ENCODE measurements around the gene SIN3B.
A peak's percentile ranks its signal among the peaks of the same experiment; 100 is the strongest.

The SIN3B gene

DNA sequence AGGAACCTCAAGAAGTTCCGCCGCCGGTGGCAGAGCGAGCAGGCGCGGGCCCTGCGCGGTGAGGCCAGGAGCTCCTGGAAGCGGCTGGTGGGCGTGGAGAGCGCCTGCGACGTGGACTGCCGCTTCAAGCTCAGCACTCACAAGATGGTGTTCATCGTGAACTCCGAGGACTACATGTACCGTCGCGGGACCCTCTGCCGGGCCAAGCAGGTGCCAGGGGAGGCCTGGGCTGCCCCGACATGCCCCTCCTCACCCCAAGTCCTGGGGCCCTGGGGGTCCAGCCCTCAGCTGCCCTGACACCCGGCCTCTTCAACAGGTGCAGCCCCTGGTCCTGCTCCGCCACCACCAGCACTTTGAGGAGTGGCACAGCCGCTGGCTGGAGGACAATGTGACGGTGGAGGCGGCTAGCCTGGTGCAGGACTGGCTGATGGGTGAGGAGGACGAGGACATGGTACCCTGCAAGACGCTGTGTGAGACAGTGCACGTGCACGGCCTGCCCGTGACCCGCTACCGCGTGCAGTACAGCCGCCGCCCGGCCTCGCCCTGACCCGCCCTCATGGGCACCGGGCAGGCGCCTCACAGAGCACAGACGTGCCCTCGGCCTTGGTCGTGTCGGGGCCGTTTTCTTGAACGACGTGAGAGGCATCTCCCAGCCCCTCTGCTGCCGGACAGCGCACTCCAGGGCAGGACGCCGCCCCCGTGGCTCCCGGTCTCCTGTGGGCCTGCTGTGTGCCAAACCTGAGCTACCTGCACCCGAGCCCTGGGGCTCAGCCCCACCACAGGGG lies 49.2 kb downstream of the SIN3B start:
- Mint-ChIP-seq H3K9me3 (peaks cover 0 to 14% of the 10 kb centered on the region in 2 donors), H3K4me1 (ENCODE audit: low read depth in 2 of 2) (peaks cover 11 to 12% of the 10 kb centered on the region in 2 donors), H3K36me3 (ENCODE audit: insufficient read depth) (peaks cover 16% of the 10 kb centered on the region), H3K27ac (no peak overlapping the region), H3K4me3 (no peak overlapping the region), H3K27me3 (no peaks in the 10 kb centered on the region)
- ATAC-seq (replicated peaks) = no peak
- no peak for DNase-seq

DNA sequence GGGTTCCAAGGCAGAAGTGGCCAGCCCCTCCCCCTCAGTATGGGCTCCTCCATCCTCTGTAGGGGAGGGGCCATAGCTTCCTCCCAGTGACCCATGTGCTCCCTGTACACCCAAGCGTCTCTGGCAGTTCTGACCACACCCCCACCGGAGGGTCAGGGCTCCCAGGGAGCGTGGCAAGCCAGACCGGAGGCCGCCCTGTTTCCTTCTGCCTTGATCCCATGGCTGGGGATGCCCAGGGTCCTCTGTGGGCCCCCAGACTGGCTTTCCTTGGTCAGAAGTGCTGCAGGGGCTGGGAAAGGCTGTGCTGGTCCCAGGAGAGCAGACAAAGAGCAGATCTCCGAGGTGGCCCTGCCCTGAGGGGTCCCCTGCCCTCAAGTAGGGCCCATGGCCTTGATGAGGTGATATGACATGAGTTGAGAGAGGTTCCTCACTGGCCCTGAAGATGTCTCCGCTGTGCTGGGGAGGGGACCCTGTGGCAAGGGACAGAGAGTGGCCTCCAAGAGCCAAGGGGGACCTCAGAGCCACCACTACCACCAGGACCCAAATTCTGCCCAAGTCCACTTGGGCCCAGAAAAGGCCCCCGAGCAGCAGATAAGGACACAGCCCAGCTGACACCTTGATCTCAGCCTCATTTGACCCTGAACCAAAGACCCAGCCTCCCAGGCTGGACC lies 51.8 kb downstream of the SIN3B start:
- no peak overlapping the region for H3K4me3 Mint-ChIP-seq
- H3K4me1 Mint-ChIP-seq (ENCODE audit: low read depth in 2 of 2) = peaks cover 0 to 3% of the 10 kb centered on the region in 2 donors
- peaks cover 3% of the 10 kb centered on the region for H3K36me3 Mint-ChIP-seq (ENCODE audit: insufficient read depth)
- no peaks in the 10 kb centered on the region for H3K27me3 Mint-ChIP-seq
- no peak overlapping the region for H3K27ac Mint-ChIP-seq
- DNase-seq (no peak), ATAC-seq (replicated peaks) (no peak)
- peaks cover 0 to 12% of the 10 kb centered on the region in 2 donors for H3K9me3 Mint-ChIP-seq

DNA sequence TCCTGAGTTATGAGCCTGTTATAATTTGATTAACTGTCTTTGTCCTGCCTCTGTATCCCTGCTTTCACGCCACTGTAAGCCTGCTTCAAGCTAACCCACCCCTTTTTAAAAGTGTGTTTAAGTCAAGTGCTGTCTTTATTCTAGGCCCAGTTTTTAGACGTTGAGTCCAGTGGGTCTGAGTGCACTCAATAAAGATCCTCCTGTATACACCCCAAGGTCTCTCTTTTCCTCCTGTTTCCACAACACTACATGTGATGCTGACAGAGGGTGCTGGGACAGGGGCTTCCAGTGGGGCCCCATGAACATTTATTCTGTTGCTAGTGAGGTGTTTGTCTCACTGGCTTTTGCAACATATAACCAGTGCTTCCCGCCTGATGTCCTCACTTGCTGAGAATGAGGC lies 52.9 kb downstream of the SIN3B start:
- peaks cover 0 to 12% of the 10 kb centered on the region in 2 donors for H3K9me3 Mint-ChIP-seq
- DNase-seq (no peak), ATAC-seq (replicated peaks) (no peak)
- peaks cover 0 to 3% of the 10 kb centered on the region in 2 donors for H3K4me1 Mint-ChIP-seq (ENCODE audit: low read depth in 2 of 2)
- no peak overlapping the region for H3K4me3 Mint-ChIP-seq
- no peaks in the 10 kb centered on the region for H3K27me3 Mint-ChIP-seq
- no peak overlapping the region for H3K27ac Mint-ChIP-seq
- H3K36me3 Mint-ChIP-seq (ENCODE audit: insufficient read depth) = peaks cover 3% of the 10 kb centered on the region

DNA sequence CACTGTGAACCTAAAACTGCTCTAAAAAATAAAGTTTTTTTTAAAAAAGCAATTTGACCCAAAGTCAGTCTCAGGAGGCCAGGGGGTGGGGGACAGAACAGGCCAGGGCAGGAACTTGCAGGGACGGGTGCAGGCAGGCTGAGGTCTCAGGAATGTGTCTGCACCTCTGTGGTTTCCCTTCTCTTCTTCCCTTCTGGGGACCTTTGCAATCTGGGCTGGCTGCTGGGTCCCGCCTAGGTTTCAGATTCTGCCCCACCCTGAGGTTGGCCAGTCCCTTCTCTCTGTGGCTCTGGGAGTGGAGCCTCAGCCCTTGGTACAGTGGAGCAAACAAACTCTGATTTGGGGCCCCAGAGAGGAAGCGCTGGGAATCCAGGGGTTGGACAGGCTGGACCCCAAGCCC lies 54.3 kb downstream of the SIN3B start:
- Mint-ChIP-seq H3K4me1 (ENCODE audit: low read depth in 2 of 2) (peaks cover 2 to 3% of the 10 kb centered on the region in 2 donors), H3K36me3 (ENCODE audit: insufficient read depth) (no peaks in the 10 kb centered on the region), H3K4me3 (no peak overlapping the region), H3K27ac (no peak overlapping the region), H3K27me3 (peaks cover 0 to 9% of the 10 kb centered on the region in 2 donors), H3K9me3 (peaks cover 0 to 12% of the 10 kb centered on the region in 2 donors)
- no peak for ATAC-seq (replicated peaks)
- DNase-seq = no peak

DNA sequence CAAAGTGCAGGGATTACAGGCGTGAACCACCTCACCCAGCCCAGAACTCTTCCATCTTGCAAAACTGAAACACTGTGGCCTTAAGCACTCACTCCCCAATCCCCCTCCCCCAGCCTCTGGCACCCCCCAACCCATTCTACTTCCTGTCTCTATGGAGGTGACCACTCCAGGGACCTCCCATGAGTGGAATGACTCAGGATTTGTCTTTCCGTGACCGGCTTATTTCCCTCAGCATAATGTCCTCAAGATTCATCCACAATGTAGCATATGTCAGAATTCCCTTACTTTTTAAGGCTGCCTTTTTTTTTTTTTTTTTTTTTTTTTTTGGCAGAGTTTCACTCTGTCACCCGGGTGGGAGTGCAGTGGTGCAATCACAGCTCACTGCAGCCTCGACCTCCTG lies 56.0 kb downstream of the SIN3B start:
- H3K36me3 Mint-ChIP-seq (ENCODE audit: insufficient read depth) = no peaks in the 10 kb centered on the region
- ATAC-seq (replicated peaks) (no peak), DNase-seq (no peak)
- peaks cover 0 to 12% of the 10 kb centered on the region in 2 donors for H3K9me3 Mint-ChIP-seq
- H3K27me3 Mint-ChIP-seq = peaks cover under 1 to 19% of the 10 kb centered on the region in 2 donors
- H3K4me1 Mint-ChIP-seq (ENCODE audit: low read depth in 2 of 2) = peaks cover 2 to 6% of the 10 kb centered on the region in 2 donors
- H3K27ac Mint-ChIP-seq = no peak overlapping the region
- no peak overlapping the region for H3K4me3 Mint-ChIP-seq

DNA sequence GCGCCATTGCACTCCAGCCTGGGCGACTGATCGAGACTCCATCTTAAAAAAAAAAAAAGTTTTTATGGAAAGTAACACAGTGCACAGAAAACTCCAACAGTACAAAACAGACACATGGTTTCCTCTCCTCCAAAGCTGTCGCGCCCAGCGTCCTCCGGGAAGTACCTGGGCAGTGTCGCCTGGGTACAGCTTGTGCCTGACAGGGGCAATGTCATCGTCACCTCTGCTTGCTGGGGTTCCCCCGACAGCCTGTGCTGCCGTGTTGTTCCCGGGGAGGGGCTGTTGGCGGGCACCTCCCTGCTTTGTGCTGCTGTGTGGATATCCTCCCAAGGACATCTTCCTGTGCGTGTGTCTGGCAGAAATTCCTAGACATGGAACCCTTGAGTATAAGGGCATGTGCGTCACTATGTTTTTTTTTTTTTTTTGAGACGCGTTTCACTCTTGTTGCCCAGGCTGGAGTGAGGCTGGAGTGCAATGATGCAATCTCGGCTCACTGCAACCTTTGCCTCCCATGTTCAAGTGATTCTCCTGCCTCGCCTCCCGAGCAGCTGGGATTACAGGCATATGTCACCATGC lies 57.2 kb downstream of the SIN3B start:
- DNase-seq = no peak
- Mint-ChIP-seq H3K9me3 (peaks cover 0 to 12% of the 10 kb centered on the region in 2 donors), H3K36me3 (ENCODE audit: insufficient read depth) (no peaks in the 10 kb centered on the region), H3K4me3 (no peak overlapping the region), H3K4me1 (ENCODE audit: low read depth in 2 of 2) (peaks cover 0 to 6% of the 10 kb centered on the region in 2 donors), H3K27ac (no peak overlapping the region), H3K27me3 (peaks cover 5 to 19% of the 10 kb centered on the region in 2 donors)
- ATAC-seq (replicated peaks) = no peak

DNA sequence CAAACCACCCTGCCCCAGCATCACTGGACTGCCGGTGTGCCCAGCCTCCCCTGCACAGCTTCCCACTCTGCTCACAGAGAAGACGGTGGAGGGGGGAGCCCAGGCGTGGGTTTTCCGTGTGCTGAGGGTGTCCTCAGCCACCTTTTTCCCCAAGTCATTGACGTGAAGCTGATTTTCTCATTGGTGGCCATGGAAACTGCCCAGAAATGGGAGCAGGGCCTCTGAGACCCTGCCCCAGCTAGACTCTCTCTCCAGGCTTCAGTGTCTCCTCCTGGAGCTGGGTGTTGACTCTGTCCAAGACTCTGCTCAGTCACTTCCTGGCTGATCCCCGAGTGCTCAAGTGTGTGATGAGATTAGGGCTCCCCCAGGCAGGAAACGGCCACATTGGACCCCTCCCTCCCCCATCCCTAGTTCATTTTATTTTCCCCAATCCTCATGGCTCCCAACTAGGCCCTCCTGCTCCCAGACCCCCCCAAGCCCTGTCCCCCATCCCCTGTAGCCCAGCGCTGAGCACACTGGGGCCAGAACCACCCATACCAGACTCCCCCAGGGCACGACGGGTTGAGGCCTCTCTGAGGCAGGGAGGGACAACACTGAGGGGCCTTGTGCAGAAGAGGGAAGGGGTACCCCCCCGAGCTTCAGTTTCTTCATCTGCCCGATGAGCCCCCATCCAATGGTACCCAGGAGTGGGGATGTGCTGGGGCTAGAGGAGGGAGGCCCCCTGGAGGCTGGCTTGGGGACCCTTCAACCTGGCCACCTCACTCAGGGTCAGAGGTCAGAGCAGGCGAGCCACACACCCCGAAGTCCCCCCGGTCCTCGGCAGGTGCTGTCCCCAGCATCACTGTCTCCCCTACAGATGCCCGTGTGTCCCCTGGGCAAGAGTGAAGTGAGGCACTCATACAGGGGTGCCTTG lies 58.4 kb downstream of the SIN3B start:
- H3K4me1 Mint-ChIP-seq (ENCODE audit: low read depth in 2 of 2) = peaks cover 0 to 6% of the 10 kb centered on the region in 2 donors
- H3K4me3 Mint-ChIP-seq = no peak overlapping the region
- H3K27ac Mint-ChIP-seq = no peak overlapping the region
- DNase-seq = no peak
- H3K9me3 Mint-ChIP-seq = peaks cover 0 to 4% of the 10 kb centered on the region in 2 donors
- ATAC-seq (replicated peaks) = no peak
- peaks cover 10 to 19% of the 10 kb centered on the region in 2 donors for H3K27me3 Mint-ChIP-seq
- no peaks in the 10 kb centered on the region for H3K36me3 Mint-ChIP-seq (ENCODE audit: insufficient read depth)

DNA sequence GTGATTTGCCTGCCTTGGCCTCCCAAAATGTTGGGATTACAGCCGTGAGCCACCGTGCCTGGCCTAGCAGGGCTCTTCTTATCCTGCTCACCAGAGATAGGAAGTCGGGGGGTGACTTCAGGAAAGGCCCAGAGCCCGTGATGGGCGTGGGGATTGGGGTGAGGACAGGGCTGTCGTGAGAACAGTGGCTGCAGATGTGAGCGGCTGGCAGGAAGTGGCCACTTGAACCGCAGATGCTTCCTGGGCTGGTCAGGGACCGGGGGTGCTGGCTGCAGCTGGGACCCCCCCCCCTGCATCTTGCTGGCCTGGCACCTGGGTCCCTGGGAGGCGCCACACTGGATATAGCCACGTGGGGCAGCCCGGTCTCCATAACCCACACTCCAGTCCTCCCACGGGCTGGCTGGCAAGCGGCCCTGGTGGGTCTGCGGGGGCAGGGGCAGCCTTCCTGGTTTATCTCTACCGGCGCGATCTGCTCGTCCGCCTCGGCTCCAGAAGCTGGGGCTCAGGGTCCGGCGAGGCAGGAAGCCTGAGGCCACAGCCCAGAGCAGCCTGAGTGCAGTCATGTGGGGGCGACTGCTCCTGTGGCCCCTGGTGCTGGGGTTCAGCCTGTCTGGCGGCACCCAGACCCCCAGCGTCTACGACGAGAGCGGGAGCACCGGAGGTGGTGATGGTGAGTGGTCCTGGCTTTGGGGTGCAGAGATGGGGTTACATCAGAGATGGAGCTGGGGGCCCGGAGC lies 59.6 kb downstream of the SIN3B start, which contains the start of gene F2RL3:
Gene F2RL3 (plus strand): TSS at position 371 of the 737 bp plus-strand sequence. CDS start 191 bp downstream, at position 562.
- no peak for DNase-seq
- H3K4me3 Mint-ChIP-seq = peak within 1 kb of the TSS; percentile 14 to 29
- peak; percentile 17 for ATAC-seq (replicated peaks)
- peaks cover 12 to 19% of the 10 kb centered on the region in 2 donors for H3K27me3 Mint-ChIP-seq
- H3K27ac Mint-ChIP-seq = no peak within 1 kb of the TSS
- H3K36me3 Mint-ChIP-seq (ENCODE audit: insufficient read depth) = no peaks in the 10 kb centered on the region
- peaks cover 0 to 6% of the 10 kb centered on the region in 2 donors for H3K4me1 Mint-ChIP-seq (ENCODE audit: low read depth in 2 of 2)
- H3K9me3 Mint-ChIP-seq = no peaks in the 10 kb centered on the region

DNA sequence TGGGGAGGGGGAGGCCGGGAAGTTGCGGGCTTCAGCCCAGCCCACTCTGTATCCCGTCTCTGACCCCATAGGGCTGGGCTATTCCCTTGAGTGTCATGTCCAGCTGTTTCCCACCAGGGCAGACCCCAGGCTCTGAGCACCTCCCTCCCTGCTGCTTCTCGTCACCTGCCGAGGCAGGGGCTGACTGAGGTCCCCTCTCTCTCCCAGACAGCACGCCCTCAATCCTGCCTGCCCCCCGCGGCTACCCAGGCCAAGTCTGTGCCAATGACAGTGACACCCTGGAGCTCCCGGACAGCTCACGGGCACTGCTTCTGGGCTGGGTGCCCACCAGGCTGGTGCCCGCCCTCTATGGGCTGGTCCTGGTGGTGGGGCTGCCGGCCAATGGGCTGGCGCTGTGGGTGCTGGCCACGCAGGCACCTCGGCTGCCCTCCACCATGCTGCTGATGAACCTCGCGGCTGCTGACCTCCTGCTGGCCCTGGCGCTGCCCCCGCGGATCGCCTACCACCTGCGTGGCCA lies 60.2 kb downstream of the SIN3B start:
- Mint-ChIP-seq H3K27ac (no peak overlapping the region), H3K36me3 (ENCODE audit: insufficient read depth) (no peaks in the 10 kb centered on the region), H3K4me1 (ENCODE audit: low read depth in 2 of 2) (peaks cover 0 to 6% of the 10 kb centered on the region in 2 donors), H3K27me3 (peaks cover 12 to 19% of the 10 kb centered on the region in 2 donors), H3K4me3 (no peak overlapping the region), H3K9me3 (no peaks in the 10 kb centered on the region)
- no peak for ATAC-seq (replicated peaks)
- DNase-seq = no peak

DNA sequence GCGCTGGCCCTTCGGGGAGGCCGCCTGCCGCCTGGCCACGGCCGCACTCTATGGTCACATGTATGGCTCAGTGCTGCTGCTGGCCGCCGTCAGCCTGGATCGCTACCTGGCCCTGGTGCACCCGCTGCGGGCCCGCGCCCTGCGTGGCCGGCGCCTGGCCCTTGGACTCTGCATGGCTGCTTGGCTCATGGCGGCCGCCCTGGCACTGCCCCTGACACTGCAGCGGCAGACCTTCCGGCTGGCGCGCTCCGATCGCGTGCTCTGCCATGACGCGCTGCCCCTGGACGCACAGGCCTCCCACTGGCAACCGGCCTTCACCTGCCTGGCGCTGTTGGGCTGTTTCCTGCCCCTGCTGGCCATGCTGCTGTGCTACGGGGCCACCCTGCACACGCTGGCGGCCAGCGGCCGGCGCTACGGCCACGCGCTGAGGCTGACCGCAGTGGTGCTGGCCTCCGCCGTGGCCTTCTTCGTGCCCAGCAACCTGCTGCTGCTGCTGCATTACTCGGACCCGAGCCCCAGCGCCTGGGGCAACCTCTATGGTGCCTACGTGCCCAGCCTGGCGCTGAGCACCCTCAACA lies 60.8 kb downstream of the SIN3B start:
- H3K36me3 Mint-ChIP-seq (ENCODE audit: insufficient read depth) = no peaks in the 10 kb centered on the region
- H3K27me3 Mint-ChIP-seq = peaks cover 12 to 19% of the 10 kb centered on the region in 2 donors
- H3K27ac Mint-ChIP-seq = no peak overlapping the region
- H3K9me3 Mint-ChIP-seq = no peaks in the 10 kb centered on the region
- DNase-seq (no peak), ATAC-seq (replicated peaks) (no peak)
- no peak overlapping the region for H3K4me3 Mint-ChIP-seq
- peaks cover 0 to 8% of the 10 kb centered on the region in 2 donors for H3K4me1 Mint-ChIP-seq (ENCODE audit: low read depth in 2 of 2)

DNA sequence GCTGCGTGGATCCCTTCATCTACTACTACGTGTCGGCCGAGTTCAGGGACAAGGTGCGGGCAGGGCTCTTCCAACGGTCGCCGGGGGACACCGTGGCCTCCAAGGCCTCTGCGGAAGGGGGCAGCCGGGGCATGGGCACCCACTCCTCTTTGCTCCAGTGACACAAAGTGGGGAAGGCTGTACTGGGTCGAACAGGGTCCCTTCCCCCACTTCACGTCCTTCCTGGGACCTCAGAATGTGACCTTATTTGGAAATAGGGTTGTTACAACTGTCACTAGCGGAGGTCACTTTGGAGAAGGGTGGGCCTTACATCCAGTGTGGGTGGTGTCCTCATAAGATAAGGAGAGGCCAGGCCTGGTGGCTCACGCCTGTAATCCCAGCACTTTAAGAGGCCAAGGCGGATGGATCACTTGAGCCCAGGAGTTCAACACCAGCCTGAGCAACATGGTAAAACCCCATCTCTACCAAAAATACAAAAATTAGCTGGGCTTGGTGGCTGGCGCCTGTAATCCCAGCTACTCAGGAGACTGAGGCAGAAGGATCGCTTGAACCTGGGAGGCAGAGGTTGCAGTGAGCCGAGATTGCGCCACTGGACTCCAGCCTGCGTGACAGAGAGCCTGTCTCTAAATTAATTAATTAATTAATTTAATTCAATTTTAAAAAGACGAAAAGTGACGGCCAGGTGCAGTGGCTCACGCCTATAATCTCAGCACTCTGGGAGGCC lies 61.4 kb downstream of the SIN3B start:
- H3K27me3 Mint-ChIP-seq = peaks cover 19% of the 10 kb centered on the region in 2 donors
- DNase-seq = no peak
- no peaks in the 10 kb centered on the region for H3K9me3 Mint-ChIP-seq
- ATAC-seq (replicated peaks) = no peak
- no peaks in the 10 kb centered on the region for H3K36me3 Mint-ChIP-seq (ENCODE audit: insufficient read depth)
- H3K4me3 Mint-ChIP-seq = no peak overlapping the region
- no peak overlapping the region for H3K27ac Mint-ChIP-seq
- peaks cover 0 to 8% of the 10 kb centered on the region in 2 donors for H3K4me1 Mint-ChIP-seq (ENCODE audit: low read depth in 2 of 2)

Data from effector memory CD8-positive, alpha-beta T cell (primary cell).